Activated gamma-delta T cell treated with Interleukin-2 at 50 U/mL for 16 hours (primary cell): ENCODE measurements around the gene MTOR.
"Not testable (repeated sequence)": the region's sequence is repeated elsewhere in the genome, so short reads cannot be mapped to it uniquely, and the experiment has no call there.

Experiments used
- DNase-seq: peaks from one replicate; pipeline ENCODE4 v3.0.0-alpha.2; 2020

Gene MTOR

DNA sequence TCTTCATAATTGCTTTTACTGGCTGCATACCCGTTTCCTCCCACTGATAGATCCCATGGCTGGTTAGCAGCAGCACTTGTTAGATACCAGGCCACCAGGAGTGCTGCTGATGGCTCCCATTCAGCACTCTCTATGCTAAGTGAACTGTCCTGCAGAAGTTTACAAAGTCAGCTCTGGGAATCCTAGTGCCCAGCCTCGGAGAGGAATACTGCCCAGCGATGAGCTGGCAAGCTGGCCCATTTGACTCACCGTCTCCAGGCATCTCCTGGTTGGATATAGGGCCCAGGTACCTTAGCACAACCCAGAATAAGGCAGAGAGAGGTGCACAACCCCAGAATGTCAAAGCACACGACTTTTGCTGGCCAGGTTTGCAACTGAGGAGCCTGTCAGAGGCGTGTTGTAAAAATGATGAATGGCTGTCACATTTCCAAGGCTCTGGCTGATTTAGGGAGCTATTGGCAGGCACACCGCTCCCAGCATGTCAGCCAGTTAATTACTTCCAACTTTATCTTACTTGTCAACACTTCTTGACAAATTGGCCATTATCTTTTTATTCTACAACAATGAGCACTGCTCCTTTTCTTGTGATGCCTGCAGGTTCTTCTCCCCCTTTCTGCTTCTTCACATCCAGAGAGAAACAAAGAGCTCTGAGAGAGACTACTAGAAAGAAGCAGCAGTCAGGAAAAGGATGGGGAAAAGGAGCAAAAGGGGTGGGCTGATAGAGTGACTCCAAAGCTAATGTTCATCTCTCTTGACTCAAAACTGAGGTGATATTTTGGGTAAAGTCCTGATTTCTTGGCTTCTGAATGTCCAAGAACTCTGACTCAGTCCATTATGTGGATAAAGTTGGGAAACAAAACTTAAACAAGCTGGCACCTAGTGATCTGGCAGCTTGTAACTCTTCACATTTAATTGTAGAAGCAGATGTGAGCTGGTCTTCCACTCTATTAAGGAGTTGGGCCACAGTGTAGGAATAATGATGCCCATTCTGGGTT, 84.0 kb downstream of the MTOR start:
- DNase-seq: no peak

DNA sequence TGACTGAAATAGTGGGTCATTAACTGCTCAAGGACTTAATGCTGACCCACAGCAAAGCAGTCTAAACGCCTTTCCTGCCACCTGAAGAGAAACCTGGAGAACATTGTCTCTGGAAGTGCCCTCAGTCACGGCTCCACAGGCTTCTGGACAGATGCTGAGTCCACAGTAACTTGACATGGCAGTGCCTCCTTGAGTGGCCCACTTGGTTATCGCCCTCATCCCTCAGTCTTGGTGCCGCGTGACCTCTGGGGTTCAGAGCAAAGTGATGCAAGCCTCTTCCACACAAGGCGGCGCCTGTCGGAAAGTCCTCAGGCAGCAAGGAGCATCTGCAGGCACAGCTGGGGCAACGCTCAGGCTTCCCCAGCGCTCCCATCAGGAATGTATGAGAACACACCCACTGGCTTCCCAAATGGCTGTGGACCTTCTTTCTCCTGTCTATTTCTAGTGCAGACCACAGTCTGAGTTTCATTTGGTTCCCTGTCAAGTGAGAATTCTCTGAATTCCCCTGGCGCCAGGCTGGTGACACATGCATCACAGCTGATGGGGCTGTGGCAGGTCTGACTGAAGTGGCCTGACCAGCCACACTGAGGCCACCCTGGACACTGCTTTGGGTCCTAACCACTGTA, 86.2 kb downstream of the MTOR start:
- DNase-seq: no peak

DNA sequence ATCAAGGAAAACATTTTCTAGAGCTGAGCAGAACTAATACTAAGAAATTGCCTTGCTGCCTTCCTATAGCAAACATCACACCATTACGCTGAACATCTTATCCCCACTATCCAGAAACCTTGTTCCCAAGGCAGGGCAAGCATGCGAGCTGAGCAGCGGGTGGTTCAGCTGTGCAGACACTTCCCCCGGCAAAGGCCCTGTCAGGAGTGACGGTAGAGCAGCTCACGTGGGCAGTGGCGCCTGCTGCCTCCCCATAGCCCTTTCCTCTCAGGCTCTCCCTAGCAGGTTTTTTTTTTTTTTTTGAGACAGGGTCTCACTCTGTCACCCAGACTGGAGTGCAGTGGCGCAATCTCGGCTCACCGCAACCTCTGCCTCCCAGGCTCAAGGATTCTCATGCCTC, 86.9 kb downstream of the MTOR start:
- DNase-seq: no peak

DNA sequence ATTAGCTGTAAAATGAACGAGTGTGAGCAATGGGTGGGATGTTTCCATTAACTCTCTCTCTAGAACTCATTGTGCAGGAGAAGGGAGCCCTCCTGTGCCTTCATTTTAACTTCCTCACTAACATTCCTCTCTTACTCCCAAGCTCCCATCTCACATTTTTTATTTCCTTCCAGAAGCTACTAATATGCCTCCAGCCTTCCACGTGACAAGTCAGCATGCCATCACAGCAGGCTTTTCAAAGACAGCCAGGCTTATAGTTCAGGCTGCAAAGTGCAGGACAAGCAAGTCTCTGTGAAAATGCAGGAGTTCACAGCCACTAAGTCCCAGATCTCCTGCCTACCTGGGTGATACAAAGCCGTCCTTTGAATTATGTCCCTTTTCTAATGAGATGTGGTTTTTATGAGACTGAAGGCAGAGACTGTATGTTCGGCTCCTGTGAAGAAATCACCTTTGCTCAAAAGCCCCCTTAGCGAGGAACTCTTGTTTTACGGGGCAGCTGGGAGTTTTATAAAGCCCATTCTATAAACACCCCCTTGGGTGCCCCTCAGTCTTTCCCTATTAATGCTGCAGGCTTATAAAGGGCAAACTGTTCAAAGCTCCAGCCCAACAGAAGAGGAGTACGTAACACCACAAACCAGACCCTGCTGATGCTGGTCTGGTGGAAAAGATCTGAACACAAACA, 87.9 kb downstream of the MTOR start:
- no peak for DNase-seq

DNA sequence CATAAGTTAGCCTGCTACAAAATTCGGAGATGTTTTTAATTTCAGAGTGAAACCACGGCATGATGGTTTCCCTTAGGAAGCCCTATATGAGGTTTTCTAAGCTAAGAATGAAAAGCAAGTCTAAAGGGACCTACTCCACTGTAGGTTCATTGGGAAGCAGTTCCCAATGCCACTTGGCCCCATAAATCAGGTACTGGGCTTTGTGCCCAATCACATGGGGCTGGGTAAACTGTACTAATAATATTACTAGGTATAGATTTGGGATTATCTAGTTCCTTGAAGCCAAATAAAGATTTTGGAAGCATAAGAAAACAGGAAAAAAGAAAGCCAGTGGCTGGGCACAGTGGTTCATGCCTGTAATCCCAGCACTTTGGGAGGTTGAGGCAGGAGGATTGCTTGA, 92.2 kb downstream of the MTOR start:
- DNase-seq: no peak

DNA sequence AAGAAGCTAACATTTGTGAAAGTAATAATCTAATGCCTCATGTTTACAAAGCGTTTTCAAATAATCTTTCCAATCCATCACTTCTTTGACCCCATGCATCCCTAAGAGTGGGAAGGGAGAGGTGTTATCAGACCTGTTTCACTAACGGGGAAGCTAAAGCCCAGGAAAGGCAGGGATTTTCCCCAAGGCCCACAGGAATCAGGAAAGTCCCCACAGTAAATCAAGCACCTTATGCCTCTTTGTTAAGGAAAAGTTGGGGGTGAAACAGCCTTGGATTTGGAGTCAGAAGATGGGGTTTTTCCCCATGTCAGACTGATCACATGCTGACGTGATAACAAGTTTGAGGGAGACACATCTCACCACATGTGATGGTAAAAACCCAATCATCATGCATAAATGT, 93.1 kb downstream of the MTOR start:
- DNase-seq: no peak

DNA sequence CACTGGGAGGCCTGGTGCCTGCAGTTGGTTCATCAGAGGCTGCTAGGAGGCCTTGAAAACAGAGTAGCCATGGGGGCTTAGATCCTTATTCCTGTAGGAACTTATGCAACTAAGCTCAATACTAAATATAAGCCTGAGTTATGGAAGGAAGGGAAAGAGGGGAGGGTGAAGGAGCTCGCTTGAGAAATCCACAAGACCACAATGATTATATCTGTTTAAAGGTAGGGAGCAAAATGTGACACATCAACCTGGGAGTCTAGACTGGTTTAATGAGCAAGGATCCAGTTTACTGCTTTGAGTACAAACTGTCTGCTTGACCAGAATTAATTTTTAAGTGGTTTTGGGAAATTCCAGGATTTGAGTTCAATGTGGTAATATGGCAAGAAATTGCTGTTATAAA, 93.6 kb downstream of the MTOR start:
- no peak for DNase-seq

DNA sequence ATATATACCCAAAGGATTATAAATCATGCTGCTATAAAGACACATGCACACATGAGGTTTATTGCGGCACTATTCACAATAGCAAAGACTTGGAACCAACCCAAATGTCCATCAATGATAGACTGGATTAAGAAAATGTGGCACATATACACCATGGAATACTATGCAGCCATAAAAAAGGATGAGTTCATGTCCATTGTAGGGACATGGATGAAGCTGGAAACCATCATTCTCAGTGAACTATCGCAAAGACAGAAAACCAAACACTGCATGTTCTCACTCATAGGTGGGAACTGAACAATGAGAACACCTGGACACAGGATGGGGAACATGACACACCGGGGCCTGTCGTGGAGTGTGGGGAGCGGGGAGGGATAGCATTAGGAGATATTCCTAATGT, 95.6 kb downstream of the MTOR start:
- DNase-seq: not testable (repeated sequence)

DNA sequence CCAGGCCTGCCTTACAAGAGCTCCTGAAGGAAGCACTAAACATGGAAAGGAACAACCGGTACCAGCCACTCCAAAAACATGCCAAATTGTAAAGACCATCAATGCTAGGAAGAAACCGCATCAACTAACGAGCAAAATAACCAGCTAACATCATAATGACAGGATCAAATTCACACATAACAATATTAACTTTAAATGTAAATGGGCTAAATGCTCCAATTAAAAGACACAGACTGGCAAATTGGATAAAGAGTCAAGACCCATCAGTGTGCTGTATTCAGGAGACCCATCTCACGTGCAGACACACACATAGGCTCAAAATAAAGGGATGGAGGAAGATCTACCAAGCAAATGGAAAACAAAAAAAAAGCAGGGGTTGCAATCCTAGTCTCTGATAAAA, 99.6 kb downstream of the MTOR start:
- DNase-seq: not testable (repeated sequence)

DNA sequence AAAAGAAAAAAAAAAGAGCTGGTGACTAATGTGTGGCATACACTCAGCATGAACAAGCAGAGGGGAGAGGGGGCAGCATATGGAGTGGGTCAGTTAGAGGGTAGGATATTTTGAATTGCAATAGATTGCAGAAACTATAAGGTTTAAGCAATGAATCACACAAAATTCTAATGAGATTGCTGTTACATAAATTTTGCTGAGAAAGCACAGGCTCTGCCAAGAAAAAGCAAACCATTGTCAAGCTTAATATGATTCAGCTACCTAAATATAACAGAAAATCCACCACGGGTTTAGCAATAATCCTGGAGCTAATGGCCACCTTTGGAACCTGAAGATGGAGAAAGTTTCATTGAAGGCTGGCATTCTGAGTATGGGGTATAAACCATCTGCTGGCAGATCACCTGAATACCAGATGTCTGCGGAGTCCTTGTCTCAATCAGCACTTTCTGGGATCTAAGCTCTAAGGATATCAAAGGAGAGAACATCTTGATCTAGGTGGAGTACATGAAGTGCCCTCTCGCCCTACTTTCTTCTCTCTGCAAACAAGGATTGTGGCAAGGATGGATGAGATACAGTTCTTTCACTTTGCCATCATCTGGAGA, 103.5 kb downstream of the MTOR start:
- DNase-seq: no peak

DNA sequence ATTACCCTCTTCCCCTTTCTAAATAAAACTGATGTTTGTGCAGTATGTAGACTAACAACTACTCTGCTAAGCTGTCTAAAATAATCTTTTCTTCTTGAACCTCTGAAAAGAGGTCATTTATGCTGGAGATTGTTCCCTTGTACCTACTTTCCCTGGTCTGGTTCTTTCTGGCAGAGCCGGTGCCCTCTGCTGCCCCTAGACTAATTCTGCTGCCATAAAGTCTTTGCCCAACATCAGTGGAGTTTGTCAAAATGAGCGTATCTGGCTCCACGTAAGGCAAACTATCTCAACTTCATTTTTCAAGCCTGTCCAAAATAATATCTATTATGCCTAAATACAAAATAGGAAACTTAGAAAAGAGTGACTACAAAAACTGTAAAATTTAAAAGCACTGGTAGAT, 104.1 kb downstream of the MTOR start:
- DNase-seq: no peak

DNA sequence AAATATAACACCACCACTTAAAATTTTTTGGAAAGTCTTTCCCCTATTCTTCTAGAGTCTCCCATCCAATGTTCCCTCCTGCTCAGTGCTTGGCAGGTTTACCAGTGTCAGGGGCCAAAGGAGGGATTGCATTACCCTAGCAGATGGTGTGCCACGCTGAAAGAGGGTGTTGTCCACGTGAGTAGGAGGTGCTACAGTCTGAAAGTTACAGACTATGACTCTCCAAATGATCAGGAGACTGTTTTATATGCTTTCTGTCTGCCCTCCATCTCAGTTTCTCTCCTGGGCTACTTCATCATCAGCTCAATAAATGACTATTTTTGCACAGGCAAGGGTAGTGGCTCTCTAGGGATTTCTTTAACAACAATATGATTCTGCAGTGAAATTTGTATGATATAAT, 104.5 kb downstream of the MTOR start:
- DNase-seq: no peak

DNA sequence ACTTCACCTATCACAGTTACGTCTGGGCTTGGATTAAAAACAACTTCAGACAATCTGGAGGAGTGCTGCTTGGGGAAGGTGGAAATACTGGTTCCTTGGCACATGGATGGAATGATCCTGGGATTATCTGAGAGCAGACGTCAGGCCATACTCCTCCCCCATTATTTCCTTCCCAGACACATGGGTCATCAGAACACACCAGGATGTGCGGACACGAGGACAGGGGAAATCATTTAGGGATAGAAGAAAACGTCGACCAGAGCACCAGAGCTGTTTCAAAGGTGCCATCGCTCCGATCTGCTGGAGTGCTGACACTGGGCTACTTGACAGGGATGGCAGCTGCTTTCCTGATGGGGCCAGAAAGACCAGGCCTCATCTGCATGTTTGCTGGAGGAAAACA, 105.0 kb downstream of the MTOR start:
- no peak for DNase-seq

DNA sequence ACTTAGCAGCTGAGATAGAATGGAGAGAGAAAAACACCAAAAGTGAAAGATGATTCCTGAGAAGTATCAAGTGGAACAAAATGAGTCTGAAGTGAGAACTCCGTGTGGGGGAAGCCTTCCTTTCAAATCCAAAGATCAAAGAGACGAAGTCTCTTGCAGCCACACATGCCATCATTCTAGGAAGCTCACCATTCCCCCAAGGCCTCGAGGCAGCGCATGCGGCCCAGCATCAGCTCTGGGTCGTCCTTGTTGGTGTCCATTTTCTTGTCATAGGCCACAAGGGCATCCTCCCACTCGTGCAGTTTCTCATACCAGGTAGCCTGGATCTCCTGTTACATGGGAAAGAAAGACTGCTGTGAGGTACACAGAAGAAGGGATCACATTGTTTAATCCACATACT, 105.4 kb downstream of the MTOR start:
- DNase-seq: no peak

DNA sequence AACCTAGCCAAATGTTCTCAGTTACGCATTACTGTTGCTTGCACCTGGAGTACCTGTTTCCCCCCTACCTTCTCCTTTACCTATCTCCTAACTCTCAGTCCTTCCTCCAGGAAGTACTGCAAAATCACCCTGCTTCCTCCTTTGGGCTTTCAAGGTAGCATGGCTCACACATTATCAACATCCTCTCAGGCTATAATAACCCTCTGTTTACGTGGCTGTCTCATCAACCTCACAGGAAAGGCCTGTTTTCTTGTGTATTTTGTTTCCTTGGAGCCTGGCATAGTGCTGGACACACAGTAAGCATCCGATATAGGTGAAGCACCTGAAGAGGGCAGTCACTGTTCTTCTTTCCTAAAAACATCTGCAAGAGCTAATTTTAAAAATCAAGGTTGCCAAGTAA, 105.9 kb downstream of the MTOR start:
- no peak for DNase-seq

DNA sequence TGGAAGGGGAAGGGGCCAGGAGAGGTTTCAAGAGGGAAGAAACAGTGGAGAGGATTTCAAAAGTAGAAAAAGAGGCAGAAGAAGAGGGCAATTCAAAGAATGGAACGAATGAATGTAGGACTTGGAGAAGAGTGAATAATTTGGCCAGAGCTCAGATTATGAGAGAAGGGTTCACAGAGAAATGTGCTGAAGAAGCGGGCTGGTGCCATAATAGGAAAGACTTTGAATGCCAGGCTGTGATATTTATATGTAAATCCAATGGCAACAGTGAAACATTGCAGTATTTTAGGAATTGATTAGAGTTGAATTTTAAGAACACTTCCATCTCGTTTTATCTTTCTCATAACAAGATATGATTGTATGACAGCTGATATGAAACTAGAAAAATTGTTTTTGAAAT, 109.2 kb downstream of the MTOR start:
- DNase-seq: no peak

DNA sequence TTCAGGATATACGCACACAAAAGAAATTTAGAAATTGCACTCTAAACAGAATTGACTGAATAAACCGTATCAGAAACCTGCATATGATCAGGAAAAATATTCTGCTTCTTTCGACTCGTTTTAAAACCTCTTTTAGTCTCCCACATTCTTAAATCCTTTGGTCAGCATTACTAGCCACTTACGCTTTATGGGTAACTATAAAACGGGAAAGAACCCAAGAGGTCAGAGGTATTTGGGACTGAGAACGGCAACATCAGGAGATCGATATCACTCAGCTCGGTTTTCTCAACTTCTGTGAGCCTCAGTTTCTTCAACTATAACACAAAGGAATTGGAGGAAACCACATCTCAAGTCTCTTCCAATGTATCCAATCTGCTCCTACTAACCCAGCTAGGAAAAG, 109.6 kb downstream of the MTOR start:
- no peak for DNase-seq

DNA sequence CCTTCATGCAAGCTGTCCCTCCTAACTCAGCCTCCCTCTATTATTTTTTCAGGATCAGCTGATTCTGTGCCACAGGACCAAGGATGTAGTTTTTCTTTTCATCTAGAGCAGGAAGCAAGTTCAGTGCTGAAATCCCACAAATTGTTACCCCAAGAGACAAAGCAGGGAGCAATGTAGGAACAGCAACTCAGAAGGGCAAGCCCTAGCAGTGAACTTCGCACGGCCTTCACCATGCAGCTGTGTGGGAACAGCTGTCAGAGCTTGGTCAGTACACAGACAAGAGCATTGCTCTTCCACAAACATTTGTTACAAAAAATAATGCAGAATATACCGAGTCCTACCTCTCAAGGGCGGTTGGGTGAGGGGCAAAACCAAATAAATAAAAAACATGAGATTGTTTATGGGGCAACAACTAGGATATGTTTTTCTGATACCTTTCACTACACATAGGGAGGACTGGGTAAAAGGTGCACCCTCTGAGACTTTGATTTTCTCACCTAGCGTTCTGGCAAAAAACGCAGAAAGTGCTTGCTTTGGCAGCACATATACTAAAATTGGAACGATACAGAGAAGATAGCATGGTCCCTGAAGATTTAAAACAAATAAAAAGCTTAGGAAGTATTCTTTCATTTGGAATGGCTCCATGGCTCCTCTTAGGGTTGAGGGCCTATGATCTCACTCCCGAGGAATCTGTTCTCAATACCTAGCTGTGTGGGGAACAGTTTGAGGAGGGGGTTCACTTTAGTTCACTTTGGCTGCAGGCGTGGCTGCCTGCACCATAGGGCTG, 110.3 kb downstream of the MTOR start:
- DNase-seq: no peak

DNA sequence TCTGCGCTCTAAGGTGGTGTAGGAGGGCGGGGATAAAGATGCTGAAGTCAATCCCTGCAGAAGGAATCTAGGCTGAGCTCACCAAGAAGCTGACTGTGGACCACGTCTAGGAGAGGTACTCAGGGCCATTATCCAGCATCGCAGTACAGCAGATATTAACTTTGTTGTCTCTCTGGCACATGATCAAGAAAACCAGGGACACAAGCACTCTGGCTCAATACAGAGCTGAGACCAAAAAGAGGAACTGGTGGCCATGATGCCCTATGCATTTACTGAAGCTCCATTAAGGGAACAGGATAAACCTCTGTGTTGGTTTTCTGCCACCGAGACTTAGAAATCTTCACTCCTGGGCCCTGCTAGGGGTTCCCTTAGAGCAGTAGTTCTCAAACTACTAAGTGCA, 111.2 kb downstream of the MTOR start:
- no peak for DNase-seq

DNA sequence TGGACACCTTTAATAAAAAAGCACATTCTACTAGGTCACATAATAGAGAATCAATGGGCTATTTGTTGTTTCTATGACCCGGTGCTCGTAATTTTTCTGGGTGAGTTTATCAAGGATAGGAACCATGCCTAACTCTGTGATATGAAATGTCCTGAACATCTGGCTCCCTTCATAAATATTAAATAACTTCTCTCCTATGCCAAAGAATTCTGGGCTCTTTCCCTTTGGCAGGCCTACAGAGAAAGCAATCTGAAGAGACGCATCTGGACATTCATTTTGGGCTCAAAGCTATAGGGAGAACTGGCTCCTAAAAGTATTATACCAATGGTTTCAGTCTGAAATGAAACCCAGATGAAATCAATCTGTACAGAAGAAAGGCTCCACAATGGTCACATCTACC, 112.0 kb downstream of the MTOR start:
- DNase-seq: no peak

DNA sequence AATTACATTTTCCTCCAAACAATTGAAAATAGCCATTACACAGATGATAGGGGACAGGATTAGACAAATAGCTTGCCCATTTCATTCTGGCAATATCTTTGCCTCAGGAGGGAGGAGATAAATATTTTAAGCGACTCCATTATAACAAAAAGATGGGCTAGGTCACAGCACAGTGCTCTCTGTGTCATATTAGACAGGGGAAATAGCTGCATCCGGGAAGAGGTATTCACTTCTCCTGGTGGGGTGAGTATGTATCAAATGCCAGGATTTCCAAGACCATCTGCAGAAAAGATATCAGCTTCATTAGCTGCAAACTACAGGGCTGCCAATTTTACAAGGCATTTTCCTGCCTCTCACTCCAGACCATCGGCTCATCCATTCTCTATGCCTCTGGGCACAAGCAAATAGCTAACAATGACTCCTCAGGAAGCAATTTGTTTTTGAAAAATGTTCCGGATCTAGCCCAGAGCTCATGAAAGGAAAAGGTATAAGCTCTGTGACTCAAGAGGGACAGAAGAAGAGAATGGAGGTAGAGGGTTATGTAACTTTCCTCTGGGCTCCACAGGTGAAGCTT, 115.1 kb downstream of the MTOR start:
- no peak for DNase-seq

DNA sequence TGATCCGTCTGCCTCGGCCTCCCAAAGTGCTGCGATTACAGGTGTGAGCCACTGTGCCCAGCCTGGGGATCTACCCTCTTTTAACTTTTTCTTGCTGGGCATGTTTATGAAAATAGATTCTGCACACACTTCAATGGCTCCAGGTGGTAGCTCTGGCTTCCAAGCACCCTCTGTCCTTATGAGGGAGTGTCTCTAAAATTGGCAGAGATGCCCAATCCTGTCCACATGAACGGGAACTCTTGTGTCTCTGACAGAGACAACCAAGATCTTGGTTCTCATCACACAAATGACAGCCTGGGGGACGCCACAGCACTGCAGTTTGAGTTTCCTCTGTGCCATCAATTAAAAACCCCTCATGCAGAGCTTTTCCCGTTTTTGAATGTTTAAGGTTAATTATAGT, 116.6 kb downstream of the MTOR start:
- no peak for DNase-seq
